ENCODE measurements around the gene PI4KA. TPM values are rescaled to one million over a fixed set of nuclear protein-coding genes. Genes with fewer than 3 reads are reported as not detected.

PI4KA gene
- total and polyA plus RNA-seq, 2 of the 13 experiments (the other 11 are each of a cell fraction or from before 2014, with no cell fraction given): 27.4 to 56.4 TPM

- TF ChIP-seq, protein P1, sequence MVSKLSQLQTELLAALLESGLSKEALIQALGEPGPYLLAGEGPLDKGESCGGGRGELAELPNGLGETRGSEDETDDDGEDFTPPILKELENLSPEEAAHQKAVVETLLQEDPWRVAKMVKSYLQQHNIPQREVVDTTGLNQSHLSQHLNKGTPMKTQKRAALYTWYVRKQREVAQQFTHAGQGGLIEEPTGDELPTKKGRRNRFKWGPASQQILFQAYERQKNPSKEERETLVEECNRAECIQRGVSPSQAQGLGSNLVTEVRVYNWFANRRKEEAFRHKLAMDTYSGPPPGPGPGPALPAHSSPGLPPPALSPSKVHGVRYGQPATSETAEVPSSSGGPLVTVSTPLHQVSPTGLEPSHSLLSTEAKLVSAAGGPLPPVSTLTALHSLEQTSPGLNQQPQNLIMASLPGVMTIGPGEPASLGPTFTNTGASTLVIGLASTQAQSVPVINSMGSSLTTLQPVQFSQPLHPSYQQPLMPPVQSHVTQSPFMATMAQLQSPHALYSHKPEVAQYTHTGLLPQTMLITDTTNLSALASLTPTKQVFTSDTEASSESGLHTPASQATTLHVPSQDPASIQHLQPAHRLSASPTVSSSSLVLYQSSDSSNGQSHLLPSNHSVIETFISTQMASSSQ (IDR thresholded peaks at IDR 0.05; ENCODE audit: low read depth): no peak
- TF ChIP-seq, protein P1 (CRISPR knock-in tag; IDR thresholded peaks at IDR 0.05; ENCODE audit: borderline replicate concordance): no peak
- TF ChIP-seq PHB2 (IDR thresholded peaks at IDR 0.05; ENCODE audit: partially characterized antibody): no peak
- TF ChIP-seq ZNF33B (CRISPR knock-in tag; IDR thresholded peaks at IDR 0.05): no peak
Measured at GRCh38 chr22:20744456-20744855, 114.2 kb downstream of the PI4KA start (continued).

DNA sequence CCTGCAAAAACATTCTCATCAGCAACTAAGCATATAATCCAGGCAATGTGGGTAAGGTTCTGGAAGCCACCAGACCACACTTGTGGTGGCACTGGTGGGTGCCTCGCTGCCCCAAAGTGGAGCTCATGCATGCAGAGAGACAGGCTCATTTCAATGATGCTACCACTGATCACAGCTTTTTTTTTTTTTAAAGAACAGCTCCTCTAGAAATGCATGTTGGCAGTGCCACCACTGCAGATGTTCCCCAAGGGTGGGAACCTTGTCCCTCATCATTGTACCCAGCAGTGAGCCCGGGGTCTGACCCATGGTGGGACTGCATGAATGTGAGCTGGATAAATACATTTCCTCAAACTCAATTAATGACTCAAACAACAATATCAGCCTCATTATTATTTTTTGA, 115.8 kb downstream of the PI4KA start:
- in situ Hi-C loops (cut with HindIII; ENCODE audit: extremely low pct_ligation_motif_present, low pct_unique_long_range_greater_than_20kb) (no loop called here), intact Hi-C loops (cut with micrococcal nuclease; ENCODE audit: unreplicated experiment) (no loop called here)
- H3K36me3 ChIP-seq (replicated peaks in 1 of 2; ENCODE audit: control insufficient read depth in 1 of 2, insufficient read depth in 2 of 2, low read length in 2 of 2): peaks cover 4 to 29% of the 10 kb centered on the region in 2 experiments; a peak in 3 of 5 replicates
- no peaks in the 10 kb centered on the region for H3K27me3 ChIP-seq (ENCODE audit: control insufficient read depth in 1 of 2, insufficient read depth in 2 of 2, low read length in 2 of 2)
- H3K9me3 ChIP-seq (ENCODE audit: low read length): no peaks in the 10 kb centered on the region
- FAIRE-seq: no peak
- ChIA-PET POLR2A (no interaction called here), CTCF (ENCODE audit: low intra/inter-chr PET ratio, low total read pairs) (interaction anchor here (1.3 kb wide), 1 partner anchor 178 kb away, joined by 3 read pairs; no protein-coding TSS in a partner anchor)
- H3K4me2 ChIP-seq (ENCODE audit: low read depth, low read length): no peak overlapping the region
- no peaks in the 10 kb centered on the region for H4K20me1 ChIP-seq (ENCODE audit: insufficient read depth, low read length)
- no peak overlapping the region for H2AFZ ChIP-seq (ENCODE audit: low read length)
- WGBS (ENCODE audit: low lambda C conversion rate): 94% methylated on average over 2 of the region's 2 CpGs
- no peak overlapping the region for H3K27ac ChIP-seq (ENCODE audit: extremely low read length, insufficient read depth, low read length)
- H3K79me2 ChIP-seq (ENCODE audit: insufficient read depth, low read length): no peaks in the 10 kb centered on the region
- no TSS peak for BruUV-seq (replicated peaks)
- no peak for ATAC-seq
- TF ChIP-seq ERF (CRISPR knock-in tag; IDR thresholded peaks at IDR 0.05) (no peak), MTF2 (CRISPR knock-in tag; IDR thresholded peaks at IDR 0.05; ENCODE audit: borderline replicate concordance) (no peak), STAT6 (CRISPR knock-in tag; IDR thresholded peaks at IDR 0.05; ENCODE audit: borderline replicate concordance) (no peak), ZNF546 (CRISPR knock-in tag; conservative IDR thresholded peaks at IDR 0.05) (no peak), ZNF496 (CRISPR knock-in tag; IDR thresholded peaks at IDR 0.05; ENCODE audit: insufficient replicate concordance) (no peak), PAX8 (CRISPR knock-in tag; IDR thresholded peaks at IDR 0.05; ENCODE audit: borderline replicate concordance) (no peak), STAT5B (CRISPR knock-in tag; IDR thresholded peaks at IDR 0.05) (no peak), RFX3 (CRISPR knock-in tag; IDR thresholded peaks at IDR 0.05) (no peak), ONECUT2 (CRISPR knock-in tag; IDR thresholded peaks at IDR 0.05) (no peak)
- no peaks in the 10 kb centered on the region for H3K4me1 ChIP-seq (ENCODE audit: insufficient read depth, low read length)
- H3K9ac ChIP-seq (ENCODE audit: insufficient read depth, low read depth, low read length): no peak overlapping the region
- no peak overlapping the region for H3K4me3 ChIP-seq (replicated peaks in 1 of 3; ENCODE audit: insufficient read depth in 1 of 3, low read depth in 2 of 3, low read length in 3 of 3)
- DNase-seq (ENCODE audit: low spot score): no peak

Measured in HepG2 (cell line).